Subcutaneous adipose tissue (tissue), 4 donors: ENCODE measurements around the gene SINHCAF. TPM values are rescaled to one million over a fixed set of nuclear protein-coding genes. Genes with fewer than 3 reads are reported as not detected.

Experiments
- CTCF ChIP-seq: fragments of 450-650 bp; IDR thresholded peaks from one replicate; pipeline ENCODE4 v1.5.1; 2016; ENCODE audit warnings: low read depth, mild to moderate bottlenecking, control low read depth, antibody characterized with exemption, moderate library complexity
- total RNA-seq, 4 donors: library from RNA; depleted of rRNA; stranded (reverse); fragments of >200 nt; gene quantifications; one replicate each; pipeline ENCODE4 v1.1.0, GENCODE V29; 2016

SINHCAF gene
- total RNA-seq, 4 donors from 2014 or later: 13.2 to 23.6 (median 17.4) TPM

DNA sequence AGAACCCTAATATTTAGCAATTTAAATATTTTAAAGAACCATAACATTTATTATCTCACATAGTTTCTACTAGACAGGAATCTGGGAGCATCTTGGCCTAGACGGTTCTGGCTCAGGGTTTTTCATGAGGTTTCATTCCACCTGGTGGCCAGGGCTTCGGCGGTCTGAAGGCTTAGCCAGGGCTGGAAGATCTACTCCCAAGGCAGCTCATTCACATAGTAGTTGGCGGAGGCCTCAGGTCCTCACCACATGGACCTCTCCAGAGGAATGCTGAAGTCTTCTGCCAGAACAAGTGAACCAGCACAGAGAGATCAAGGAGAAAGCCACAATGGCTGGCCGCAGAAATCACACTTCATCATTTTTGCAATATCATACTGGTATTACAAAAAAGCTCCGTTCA is 68.2 kb downstream of the SINHCAF start:
- TF ChIP-seq CTCF: no peak

- no peak for TF ChIP-seq CTCF
Measured at GRCh38 chr12:31250179-31250578, 75.8 kb downstream of the SINHCAF start.

DNA sequence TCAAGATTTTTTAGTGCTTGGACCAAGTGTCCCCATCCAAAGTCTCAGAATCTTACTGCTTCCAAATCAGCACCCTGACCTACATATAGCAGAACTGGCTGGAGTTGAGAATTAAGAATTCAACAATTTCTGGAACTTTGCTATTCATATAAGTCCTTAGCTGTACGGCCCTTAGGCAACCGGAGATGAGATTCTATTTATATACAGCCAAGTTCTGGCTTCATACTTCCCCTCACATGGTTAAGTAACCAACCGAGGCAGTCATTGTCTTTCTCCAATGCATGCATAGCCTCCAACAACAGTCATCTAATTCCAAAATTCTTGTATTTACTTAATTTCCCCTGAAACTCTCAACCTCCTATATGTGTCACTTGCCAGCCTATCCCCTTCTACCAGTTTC is 76.6 kb downstream of the SINHCAF start:
- TF ChIP-seq CTCF: no peak

DNA sequence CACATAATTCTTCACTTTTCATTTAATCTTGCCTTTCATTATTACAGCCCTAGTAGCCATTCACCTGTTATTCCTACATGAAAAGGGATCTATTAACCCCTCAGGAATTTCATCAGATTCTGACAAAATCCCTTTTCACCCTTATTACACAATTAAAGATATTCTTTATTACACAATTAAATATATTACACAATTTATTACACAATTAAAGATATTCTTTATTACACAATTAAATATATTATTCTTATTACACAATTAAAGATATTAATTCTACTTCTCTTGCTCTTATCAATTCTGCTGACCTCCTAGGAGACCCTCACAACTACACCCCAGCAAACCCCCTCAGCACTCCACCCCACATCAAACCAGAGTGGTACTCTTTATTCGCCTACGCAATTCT is 77.1 kb downstream of the SINHCAF start:
- no peak for TF ChIP-seq CTCF

GRCh38 chr12:31248337-31248736 is 77.6 kb downstream of the SINHCAF start:
- TF ChIP-seq CTCF: no peak

GRCh38 chr12:31246470-31246850 is 79.5 kb downstream of the SINHCAF start:
- no peak for TF ChIP-seq CTCF

DNA sequence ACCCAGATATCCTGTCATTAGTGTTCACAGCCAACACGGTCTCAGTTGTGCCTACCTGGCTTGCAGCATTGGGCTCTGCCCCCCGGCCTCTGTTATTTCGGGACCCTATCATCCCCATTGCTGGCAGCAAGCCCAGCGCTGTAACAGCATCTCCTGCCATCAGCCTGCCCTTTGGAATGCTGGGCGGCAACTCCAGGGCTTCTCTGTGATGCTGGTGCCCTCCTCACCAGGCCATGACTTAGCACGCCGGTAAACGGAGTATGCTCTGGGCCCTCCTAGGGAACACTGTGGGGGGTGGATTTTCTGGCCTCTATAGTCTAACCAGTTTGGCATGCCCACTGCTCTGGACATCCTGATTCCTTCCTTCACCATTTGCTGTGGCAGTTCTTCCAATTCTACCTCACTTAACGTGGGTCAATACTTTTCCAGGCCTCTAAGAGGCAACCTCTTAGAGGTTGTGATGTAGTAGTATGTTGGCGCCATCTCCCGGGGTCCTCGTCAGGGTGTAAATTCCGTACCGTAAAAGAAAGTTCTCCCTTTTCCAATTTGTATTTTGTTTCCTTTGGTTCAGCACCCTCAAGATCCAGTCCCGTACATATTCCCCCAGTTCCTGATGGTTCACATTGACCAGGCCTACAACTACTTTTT is 80.0 kb downstream of the SINHCAF start:
- no peak for TF ChIP-seq CTCF
